HG03045 (cell line): ENCODE results near the gene ECI1.

ENCODE experiments used
- ATAC-seq: cut with Tn5 transposase; IDR thresholded peaks from one replicate; pipeline ENCODE4 v1.9.1; 2021; ENCODE audit warnings: mild to moderate bottlenecking, moderate library complexity; ENCODE audit not compliant: unreplicated experiment

ECI1 gene

GRCh38 chr16:2235234-2235651, 16.1 kb downstream of the ECI1 start:
- ATAC-seq: no peak

GRCh38 chr16:2234813-2235170, 16.6 kb downstream of the ECI1 start:
- ATAC-seq: no peak

GRCh38 chr16:2233872-2234812, 17.2 kb downstream of the ECI1 start:
- no peak for ATAC-seq

- no peak for ATAC-seq
Observed at GRCh38 chr16:2233046-2233775, 18.2 kb downstream of the ECI1 start.

GRCh38 chr16:2232094-2232990, 19.0 kb downstream of the ECI1 start:
- no peak for ATAC-seq

- no peak for ATAC-seq
Observed at GRCh38 chr16:2231016-2231931, 20.1 kb downstream of the ECI1 start.

- ATAC-seq: no peak
Observed at GRCh38 chr16:2230376-2230775, 21.0 kb downstream of the ECI1 start.

GRCh38 chr16:2229632-2230250, 21.6 kb downstream of the ECI1 start:
- ATAC-seq: no peak

- ATAC-seq: no peak
Observed at GRCh38 chr16:2229091-2229490, 22.3 kb downstream of the ECI1 start.

- ATAC-seq: no peak
Observed at GRCh38 chr16:2228161-2228824, 23.1 kb downstream of the ECI1 start.

GRCh38 chr16:2226918-2227317, 24.5 kb downstream of the ECI1 start:
- ATAC-seq: no peak

- no peak for ATAC-seq
Observed at GRCh38 chr16:2226245-2226793, 25.1 kb downstream of the ECI1 start.

- ATAC-seq: peak; percentile 14
Observed at GRCh38 chr16:2223942-2224486, 27.4 kb downstream of the ECI1 start.

- peak; percentile 92 for ATAC-seq
Observed at GRCh38 chr16:2223221-2223941, 28.0 kb downstream of the ECI1 start, which contains the start of gene E4F1. TSS of gene E4F1 (plus strand) at chr16:2223591. CDS start at chr16:2223614, 23 bp downstream.

- ATAC-seq: no peak
Observed at GRCh38 chr16:2216330-2216729, 35.1 kb downstream of the ECI1 start.

- ATAC-seq: peak; percentile 80
Observed at GRCh38 chr16:2214719-2214968, 36.7 kb downstream of the ECI1 start, which contains the start of gene PGP. TSS of gene PGP (minus strand) at chr16:2214840. CDS start at chr16:2214777, 63 bp downstream.

GRCh38 chr16:2213817-2214718, 37.3 kb downstream of the ECI1 start:
- peak; percentile 9 for ATAC-seq
